ENCODE results near the gene HSF2BP. TPM values are rescaled to one million over a fixed set of nuclear protein-coding genes. Genes with fewer than 3 reads are reported as not detected.

HSF2BP gene
- total RNA-seq, 1 donor from 2014 or later, result 0.26 TPM

GRCh38 chr21:43687566-43688399 lies 28.5 kb upstream of the HSF2BP start:
- DNase-seq (ENCODE audit: low spot score), result no peak

- DNase-seq (ENCODE audit: low spot score), result no peak
Observed at GRCh38 chr21:43686811-43687565, 27.7 kb upstream of the HSF2BP start.

- peak; percentile 16 for DNase-seq (ENCODE audit: low spot score)
Observed at GRCh38 chr21:43684424-43684823, 25.1 kb upstream of the HSF2BP start.

- peak; percentile 47 for DNase-seq (ENCODE audit: low spot score)
Observed at GRCh38 chr21:43681650-43682049, 22.4 kb upstream of the HSF2BP start.

- peak; percentile 11 for DNase-seq (ENCODE audit: low spot score)
Observed at GRCh38 chr21:43680421-43680820, 21.1 kb upstream of the HSF2BP start.

GRCh38 chr21:43679951-43680350 lies 20.7 kb upstream of the HSF2BP start:
- DNase-seq (ENCODE audit: low spot score), result no peak

- peak; percentile 71 for DNase-seq (ENCODE audit: low spot score)
Observed at GRCh38 chr21:43676391-43676790, 17.1 kb upstream of the HSF2BP start.

GRCh38 chr21:43675871-43676270 lies 16.6 kb upstream of the HSF2BP start:
- DNase-seq (ENCODE audit: low spot score), result no peak

- DNase-seq (ENCODE audit: low spot score), result peak; percentile 62
Observed at GRCh38 chr21:43669828-43670605, 10.7 kb upstream of the HSF2BP start.

GRCh38 chr21:43667191-43667904 lies 8.1 kb upstream of the HSF2BP start:
- no peak for DNase-seq (ENCODE audit: low spot score)

GRCh38 chr21:43665879-43666278 lies 6.6 kb upstream of the HSF2BP start:
- no peak for DNase-seq (ENCODE audit: low spot score)

GRCh38 chr21:43664358-43664757 lies 5.1 kb upstream of the HSF2BP start:
- DNase-seq (ENCODE audit: low spot score), result no peak

GRCh38 chr21:43663033-43663432 lies 3.7 kb upstream of the HSF2BP start:
- DNase-seq (ENCODE audit: low spot score), result no peak

- DNase-seq (ENCODE audit: low spot score), result no peak
Observed at GRCh38 chr21:43662286-43662685, 3.0 kb upstream of the HSF2BP start.

- DNase-seq (ENCODE audit: low spot score), result no peak
Observed at GRCh38 chr21:43658769-43659135, 536 bp downstream of the HSF2BP start.

GRCh38 chr21:43658088-43658741 lies 1.1 kb downstream of the HSF2BP start:
- DNase-seq (ENCODE audit: low spot score), result no peak

GRCh38 chr21:43657355-43658087 lies 1.8 kb downstream of the HSF2BP start:
- DNase-seq (ENCODE audit: low spot score), result no peak

GRCh38 chr21:43654806-43655489 lies 4.3 kb downstream of the HSF2BP start:
- DNase-seq (ENCODE audit: low spot score), result no peak

- no peak for DNase-seq (ENCODE audit: low spot score)
Observed at GRCh38 chr21:43653626-43654025, 5.7 kb downstream of the HSF2BP start.
